Measurements from ENCODE around the gene ANKZF1.

The ANKZF1 gene

GRCh38 chr2:219207884-219208740 is 21.5 kb upstream of the ANKZF1 start:
- DNase-seq (ENCODE audit: low read depth, low spot score): no peak

GRCh38 chr2:219209236-219210195 is 20.1 kb upstream of the ANKZF1 start:
- DNase-seq (ENCODE audit: low read depth, low spot score): no peak

- DNase-seq (ENCODE audit: low read depth, low spot score): no peak
Observed at GRCh38 chr2:219210196-219210885, 19.3 kb upstream of the ANKZF1 start.

GRCh38 chr2:219210886-219211362 is 18.7 kb upstream of the ANKZF1 start:
- DNase-seq (ENCODE audit: low read depth, low spot score): no peak

DNA sequence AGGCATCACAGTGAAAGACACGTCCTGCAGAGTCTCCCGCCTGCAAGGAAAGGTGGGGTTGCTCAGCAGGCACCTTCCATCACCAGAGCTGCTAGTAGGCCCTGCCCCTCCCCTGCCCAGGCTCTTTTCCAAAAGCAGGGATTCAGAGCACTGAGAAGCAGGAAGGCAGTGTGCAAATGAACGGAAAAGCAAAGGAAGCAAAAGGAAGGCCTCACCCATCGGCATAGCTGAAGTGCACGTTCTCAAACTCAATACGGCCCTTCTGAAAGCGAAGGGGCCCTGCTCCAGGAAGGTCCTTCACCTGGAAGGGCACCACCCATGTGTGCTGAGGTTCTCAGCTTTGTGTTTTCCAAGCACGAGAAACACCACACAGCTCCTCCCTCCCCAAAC is 16.6 kb upstream of the ANKZF1 start:
- DNase-seq (ENCODE audit: low read depth, low spot score): no peak

GRCh38 chr2:219213486-219214071 is 16.0 kb upstream of the ANKZF1 start:
- DNase-seq (ENCODE audit: low read depth, low spot score): no peak

- no peak for DNase-seq (ENCODE audit: low read depth, low spot score)
Observed at GRCh38 chr2:219214141-219214540, 15.5 kb upstream of the ANKZF1 start.

- DNase-seq (ENCODE audit: low read depth, low spot score): no peak
Observed at GRCh38 chr2:219214786-219215185, 14.8 kb upstream of the ANKZF1 start.

GRCh38 chr2:219215871-219216534 is 13.6 kb upstream of the ANKZF1 start:
- peak; percentile 44 for DNase-seq (ENCODE audit: low read depth, low spot score)

- no peak for DNase-seq (ENCODE audit: low read depth, low spot score)
Observed at GRCh38 chr2:219216535-219216915, 13.1 kb upstream of the ANKZF1 start.

DNA sequence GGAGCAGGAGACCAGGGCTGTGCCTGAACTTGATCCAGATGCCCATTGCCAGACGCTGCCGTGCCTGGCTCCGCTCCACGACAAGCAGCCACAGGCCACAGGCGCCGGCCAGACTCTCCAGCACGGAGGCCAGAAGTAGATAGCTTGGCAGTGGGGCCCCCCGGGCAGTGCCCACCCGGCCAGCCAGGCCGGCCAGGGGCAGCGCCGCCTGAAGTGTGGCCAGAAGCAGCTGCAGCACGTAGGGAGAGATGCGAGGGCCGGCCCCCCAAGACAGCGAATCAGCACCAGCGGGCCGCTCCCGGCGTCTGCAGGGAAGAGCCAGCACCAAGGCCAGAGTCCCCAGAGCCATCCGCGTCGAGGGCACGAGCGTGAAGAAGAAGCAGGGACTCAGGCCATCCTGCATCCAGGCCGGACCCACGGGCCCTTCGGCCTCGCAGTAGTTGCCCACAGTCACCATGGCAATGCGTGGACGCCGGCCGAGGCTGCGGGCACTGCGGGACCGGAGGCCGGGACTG is 11.3 kb upstream of the ANKZF1 start:
- DNase-seq (ENCODE audit: low read depth, low spot score): peak; percentile 85

GRCh38 chr2:219218732-219219701 is 10.6 kb upstream of the ANKZF1 start, which contains the start of gene ABCB6:
TSS of gene ABCB6 (minus strand) at chr2:219218958. CDS start at chr2:219218673, 285 bp downstream.
- DNase-seq (ENCODE audit: low read depth, low spot score): peak; percentile 91

DNA sequence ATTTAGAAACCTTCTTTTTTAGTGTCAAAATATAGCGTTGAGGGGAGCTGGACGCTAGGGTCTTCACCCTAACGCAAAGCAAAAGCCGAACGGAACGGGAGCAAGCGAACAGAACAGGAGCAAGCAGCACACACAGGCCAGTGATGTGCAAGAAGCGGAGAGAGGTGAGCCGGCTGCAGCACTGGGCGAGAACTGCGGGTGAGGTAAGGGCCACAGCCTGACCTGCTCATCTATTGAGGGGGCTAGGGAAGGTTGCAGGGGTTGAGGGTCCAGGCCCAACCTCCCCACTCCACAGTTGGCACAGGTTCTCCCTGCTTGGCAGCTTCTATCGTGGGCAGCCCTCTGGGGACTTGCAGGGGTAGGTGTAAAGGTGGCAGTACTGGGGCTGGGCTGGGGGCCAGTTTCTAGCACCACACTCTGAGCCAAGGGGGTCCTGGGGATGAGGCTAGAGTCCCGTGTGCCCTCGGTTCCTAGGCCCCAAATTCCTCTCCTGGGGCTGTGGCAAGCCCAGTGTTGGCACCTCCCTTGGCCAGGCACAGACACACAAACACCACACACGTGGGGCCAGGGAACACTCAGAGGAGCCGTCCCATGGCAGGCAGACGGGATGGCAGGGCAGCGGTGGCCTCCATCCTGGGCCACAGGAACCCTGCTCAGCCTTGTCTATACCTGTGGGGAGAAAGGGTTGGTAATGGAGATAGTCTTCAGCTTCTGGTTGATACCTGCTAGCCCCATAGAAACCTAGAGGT is 9.6 kb upstream of the ANKZF1 start:
- no peak for DNase-seq (ENCODE audit: low read depth, low spot score)

GRCh38 chr2:219220652-219221402 is 8.8 kb upstream of the ANKZF1 start:
- no peak for DNase-seq (ENCODE audit: low read depth, low spot score)

- DNase-seq (ENCODE audit: low read depth, low spot score): no peak
Observed at GRCh38 chr2:219221957-219222518, 7.6 kb upstream of the ANKZF1 start.

DNA sequence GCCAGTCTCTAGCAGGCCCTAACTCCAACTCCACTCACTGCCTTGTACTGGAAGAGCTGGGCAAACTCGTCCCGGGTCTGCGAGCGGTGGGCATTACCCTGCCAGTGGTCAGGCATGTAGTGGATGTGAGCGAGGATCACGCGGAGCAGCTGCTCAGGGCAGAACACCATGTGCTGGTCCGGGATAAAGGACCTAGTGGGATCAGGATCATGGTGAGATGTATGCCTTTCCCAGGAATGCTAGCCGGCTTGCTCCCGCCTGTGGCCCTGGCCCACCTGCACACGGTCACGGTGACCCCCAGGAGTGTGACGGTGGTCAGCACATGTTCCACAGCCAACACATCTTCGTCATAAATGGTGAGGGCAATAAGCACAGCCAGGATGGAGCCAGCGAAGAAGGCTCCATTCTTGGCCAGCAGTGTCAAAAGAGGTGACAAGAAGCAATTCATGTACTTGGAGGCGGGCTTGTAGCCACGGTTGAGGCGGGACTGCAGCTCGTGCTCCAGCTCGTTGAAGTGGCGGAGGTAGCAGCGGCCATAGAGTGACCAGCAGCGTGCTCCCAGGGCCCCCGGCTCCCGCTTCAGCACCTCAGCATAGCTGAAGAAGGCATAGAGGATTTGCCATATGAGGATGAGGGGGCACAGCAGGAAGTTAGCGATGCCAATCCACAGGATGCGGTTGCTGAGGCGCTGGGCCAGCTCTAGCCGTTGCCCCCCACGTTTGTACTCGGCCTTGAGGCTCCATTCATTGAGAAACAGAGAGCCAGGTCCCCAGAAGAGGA is 5.6 kb upstream of the ANKZF1 start:
- no peak for DNase-seq (ENCODE audit: low read depth, low spot score)

- DNase-seq (ENCODE audit: low read depth, low spot score): no peak
Observed at GRCh38 chr2:219225350-219225749, 4.3 kb upstream of the ANKZF1 start.
